HEK293 (cell line): ENCODE results near the gene HS6ST3.

Experiments used
- CTCF ChIA-PET: fragments of 350-600 bp; formaldehyde crosslinking; extraction: SDS; loops from one replicate; lab custom pipeline; 2021; ENCODE audit warnings: antibody characterized with exemption; lab: Yijun Ruan, JAX
- POLR2A ChIA-PET: fragments of 300-600 bp; formaldehyde crosslinking; extraction: SDS; loops from one replicate; lab custom pipeline; 2020; ENCODE audit warnings: antibody characterized with exemption, inconsistent platforms; lab: Yijun Ruan, JAX
- H3K27ac ChIP-seq: fragments of 200-500 bp; sonication (Bioruptor generic); 2 replicates; pipeline ENCODE4 v1.5.1; 2014; ENCODE audit warnings: low read depth, low read length, control low read depth, inconsistent platforms; ENCODE audit errors: extremely low read depth
- H3K36me3 ChIP-seq, 2 experiments: fragments of 200-500 bp in 1 of 2; sonication (Bioruptor generic) in 1 of 2; 1 replicate in 1 of 2; 2 replicates in 1 of 2; pipeline ENCODE4 v1.5.1; 2014 to 2017; ENCODE audit warnings: inconsistent platforms in 2 of 2, low read length in 2 of 2; ENCODE audit not compliant: control insufficient read depth in 2 of 2, insufficient read depth in 1 of 2
- H3K4me1 ChIP-seq: fragments of 200-500 bp; sonication (Bioruptor generic); 2 replicates; pipeline ENCODE4 v1.5.1; 2014; ENCODE audit warnings: mild to moderate bottlenecking, low read length, inconsistent platforms; ENCODE audit not compliant: control insufficient read depth, insufficient read depth
- H3K4me3 ChIP-seq: 2 replicates; pipeline ENCODE4 v1.5.1; 2011; ENCODE audit warnings: low read depth, mild to moderate bottlenecking, control low read depth, low read length, moderate library complexity
- H3K9me3 ChIP-seq: fragments of 200-500 bp; sonication (Bioruptor generic); 2 replicates; pipeline ENCODE4 v1.5.1; 2014; ENCODE audit warnings: low read depth, low read length, inconsistent platforms; ENCODE audit not compliant: control insufficient read depth, insufficient read depth
- GLI4 ChIP-seq: fragments of 450-650 bp; formaldehyde crosslinking; IDR thresholded peaks from 2 replicates; pipeline ENCODE4 v1.5.1; 2016; ENCODE audit warnings: missing biosample characterization, missing genetic modification characterization
- HOXC10 ChIP-seq: sonication (generic); formaldehyde crosslinking; IDR thresholded peaks from 2 replicates; pipeline ENCODE4 v1.8.1; 2023; ENCODE audit warnings: mild to moderate bottlenecking, missing genetic modification reagents
- KLF17 ChIP-seq: fragments of 450-650 bp; formaldehyde crosslinking; IDR thresholded peaks from 2 replicates; pipeline ENCODE4 v1.5.1; 2016; ENCODE audit warnings: missing biosample characterization, missing genetic modification characterization
- SETDB1 ChIP-seq: IDR thresholded peaks from one replicate; pipeline ENCODE4 v1.6.1; 2017; ENCODE audit warnings: mild to moderate bottlenecking, low read length, moderate library complexity, mixed read lengths; ENCODE audit not compliant: insufficient read length
- SP7 ChIP-seq: fragments of 450-650 bp; formaldehyde crosslinking; IDR thresholded peaks from 2 replicates; pipeline ENCODE4 v1.5.1; 2016; ENCODE audit warnings: missing biosample characterization, missing genetic modification characterization
- ZBTB11 ChIP-seq: fragments of 450-650 bp; formaldehyde crosslinking; conservative IDR thresholded peaks from 2 replicates; pipeline ENCODE4 v1.5.1; 2016; ENCODE audit warnings: low read depth, missing biosample characterization, missing genetic modification characterization
- ZBTB20 ChIP-seq: fragments of 450-650 bp; formaldehyde crosslinking; IDR thresholded peaks from 2 replicates; pipeline ENCODE4 v1.5.1; 2016; ENCODE audit warnings: missing biosample characterization, missing genetic modification characterization
- ZFP3 ChIP-seq: fragments of 450-650 bp; formaldehyde crosslinking; IDR thresholded peaks from 2 replicates; pipeline ENCODE4 v1.5.1; 2016; ENCODE audit warnings: low read depth, missing biosample characterization, missing genetic modification characterization
- ZFP41 ChIP-seq: fragments of 450-650 bp; formaldehyde crosslinking; IDR thresholded peaks from 2 replicates; pipeline ENCODE4 v1.5.1; 2016; ENCODE audit warnings: missing biosample characterization, missing genetic modification characterization, borderline replicate concordance
- ZNF175 ChIP-seq: fragments of 450-650 bp; formaldehyde crosslinking; IDR thresholded peaks from 2 replicates; pipeline ENCODE4 v1.5.1; 2016; ENCODE audit warnings: missing biosample characterization, missing genetic modification characterization
- ZNF18 ChIP-seq: fragments of 450-650 bp; formaldehyde crosslinking; IDR thresholded peaks from 2 replicates; pipeline ENCODE4 v1.5.1; 2016; ENCODE audit warnings: missing biosample characterization, missing genetic modification characterization
- ZNF2 ChIP-seq: fragments of 450-650 bp; formaldehyde crosslinking; IDR thresholded peaks from 2 replicates; pipeline ENCODE4 v1.5.1; 2016; ENCODE audit warnings: missing biosample characterization, missing genetic modification characterization
- ZNF292 ChIP-seq: fragments of 450-650 bp; formaldehyde crosslinking; IDR thresholded peaks from 2 replicates; pipeline ENCODE4 v1.5.1; 2016; ENCODE audit warnings: low read depth, missing biosample characterization, missing genetic modification characterization, borderline replicate concordance
- ZNF335 ChIP-seq: fragments of 450-650 bp; formaldehyde crosslinking; conservative IDR thresholded peaks from 2 replicates; pipeline ENCODE4 v1.5.1; 2016; ENCODE audit warnings: missing biosample characterization, missing genetic modification characterization
- ZNF423 ChIP-seq: fragments of 450-650 bp; formaldehyde crosslinking; IDR thresholded peaks from 2 replicates; pipeline ENCODE4 v1.5.1; 2016; ENCODE audit warnings: missing biosample characterization, missing genetic modification characterization
- ZNF548 ChIP-seq: fragments of 450-650 bp; formaldehyde crosslinking; IDR thresholded peaks from 2 replicates; pipeline ENCODE4 v1.5.1; 2016; ENCODE audit warnings: missing biosample characterization, missing genetic modification characterization
- ZNF654 ChIP-seq: fragments of 450-650 bp; formaldehyde crosslinking; IDR thresholded peaks from 2 replicates; pipeline ENCODE4 v1.5.1; 2016; ENCODE audit warnings: low read depth, missing biosample characterization, missing genetic modification characterization
- ZNF830 ChIP-seq: fragments of 450-650 bp; IDR thresholded peaks from 2 replicates; pipeline ENCODE4 v1.5.0; 2018; ENCODE audit warnings: missing biosample characterization, missing genetic modification characterization, low read depth, mild to moderate bottlenecking, moderate library complexity
- TF ChIP-seq, protein P1 (sequence below): fragments of 450-650 bp; formaldehyde crosslinking; IDR thresholded peaks from 2 replicates; pipeline ENCODE4 v1.5.1; 2016; ENCODE audit warnings: missing biosample characterization, missing genetic modification characterization, borderline replicate concordance

The HS6ST3 gene

GRCh38 chr13:96397807-96398206, 307.9 kb downstream of the HS6ST3 start:
- no peaks in the 10 kb centered on the region for H3K9me3 ChIP-seq
- H3K4me1 ChIP-seq, result no peaks in the 10 kb centered on the region
- CTCF ChIA-PET, result no interaction called here
- TF ChIP-seq ZFP3 (tag by site-specific recombination), result no peak
- TF ChIP-seq ZNF548 (tag by site-specific recombination), result no peak
- no peak for TF ChIP-seq ZNF423 (tag by site-specific recombination)
- no peak for TF ChIP-seq ZNF292 (tag by site-specific recombination)
- TF ChIP-seq HOXC10 (CRISPR knock-in tag), result no peak
- no peak for TF ChIP-seq ZFP41
- TF ChIP-seq GLI4 (tag by site-specific recombination), result no peak
- TF ChIP-seq ZBTB11 (tag by site-specific recombination), result no peak
- no peak for TF ChIP-seq ZNF335 (tag by site-specific recombination)
- no peak for TF ChIP-seq ZBTB20 (tag by site-specific recombination)
- no peak for TF ChIP-seq SETDB1
- TF ChIP-seq ZNF654 (tag by site-specific recombination), result no peak
- TF ChIP-seq, all 188 proteins: peak for 0
- Histone ChIP-seq H3K27ac (no peak overlapping the region), H3K36me3 (no peaks in the 10 kb centered on the region), H3K4me3 (no peak overlapping the region)
- POLR2A ChIA-PET, result no interaction called here

DNA sequence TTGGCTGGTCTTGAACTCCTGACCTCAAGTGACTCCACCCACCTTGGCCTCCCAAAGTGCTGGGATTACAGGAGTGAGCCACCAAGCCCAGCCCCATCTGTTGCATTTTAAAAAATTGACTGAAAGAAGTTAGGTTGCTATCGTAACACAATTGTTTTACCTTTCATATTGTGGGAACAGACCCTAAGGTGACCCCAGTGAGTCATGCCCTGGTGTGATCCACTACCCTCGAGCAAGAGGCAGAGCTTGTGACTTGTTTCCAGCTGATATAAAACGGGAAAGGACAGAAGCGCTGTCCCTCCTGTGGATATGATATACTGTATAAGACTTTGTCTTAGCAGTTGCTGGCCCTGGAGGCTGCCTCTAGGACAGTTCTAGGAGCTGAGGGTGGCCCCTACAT, 308.6 kb downstream of the HS6ST3 start:
- no peak overlapping the region for H3K4me3 ChIP-seq
- ChIA-PET CTCF (no interaction called here), POLR2A (no interaction called here)
- no peak for TF ChIP-seq ZNF175 (tag by site-specific recombination)
- H3K36me3 ChIP-seq, result no peaks in the 10 kb centered on the region
- no peaks in the 10 kb centered on the region for H3K9me3 ChIP-seq
- no peak overlapping the region for H3K27ac ChIP-seq
- H3K4me1 ChIP-seq, result no peaks in the 10 kb centered on the region

- POLR2A ChIA-PET, result no interaction called here
Observed at GRCh38 chr13:96403241-96403640, 313.3 kb downstream of the HS6ST3 start.

More at GRCh38 chr13:96403241-96403640, 313.3 kb downstream of the HS6ST3 start:
- Histone ChIP-seq H3K27ac (no peak overlapping the region), H3K4me3 (no peak overlapping the region), H3K9me3 (no peaks in the 10 kb centered on the region), H3K4me1 (no peaks in the 10 kb centered on the region), H3K36me3 (no peaks in the 10 kb centered on the region)
- TF ChIP-seq, protein P1, sequence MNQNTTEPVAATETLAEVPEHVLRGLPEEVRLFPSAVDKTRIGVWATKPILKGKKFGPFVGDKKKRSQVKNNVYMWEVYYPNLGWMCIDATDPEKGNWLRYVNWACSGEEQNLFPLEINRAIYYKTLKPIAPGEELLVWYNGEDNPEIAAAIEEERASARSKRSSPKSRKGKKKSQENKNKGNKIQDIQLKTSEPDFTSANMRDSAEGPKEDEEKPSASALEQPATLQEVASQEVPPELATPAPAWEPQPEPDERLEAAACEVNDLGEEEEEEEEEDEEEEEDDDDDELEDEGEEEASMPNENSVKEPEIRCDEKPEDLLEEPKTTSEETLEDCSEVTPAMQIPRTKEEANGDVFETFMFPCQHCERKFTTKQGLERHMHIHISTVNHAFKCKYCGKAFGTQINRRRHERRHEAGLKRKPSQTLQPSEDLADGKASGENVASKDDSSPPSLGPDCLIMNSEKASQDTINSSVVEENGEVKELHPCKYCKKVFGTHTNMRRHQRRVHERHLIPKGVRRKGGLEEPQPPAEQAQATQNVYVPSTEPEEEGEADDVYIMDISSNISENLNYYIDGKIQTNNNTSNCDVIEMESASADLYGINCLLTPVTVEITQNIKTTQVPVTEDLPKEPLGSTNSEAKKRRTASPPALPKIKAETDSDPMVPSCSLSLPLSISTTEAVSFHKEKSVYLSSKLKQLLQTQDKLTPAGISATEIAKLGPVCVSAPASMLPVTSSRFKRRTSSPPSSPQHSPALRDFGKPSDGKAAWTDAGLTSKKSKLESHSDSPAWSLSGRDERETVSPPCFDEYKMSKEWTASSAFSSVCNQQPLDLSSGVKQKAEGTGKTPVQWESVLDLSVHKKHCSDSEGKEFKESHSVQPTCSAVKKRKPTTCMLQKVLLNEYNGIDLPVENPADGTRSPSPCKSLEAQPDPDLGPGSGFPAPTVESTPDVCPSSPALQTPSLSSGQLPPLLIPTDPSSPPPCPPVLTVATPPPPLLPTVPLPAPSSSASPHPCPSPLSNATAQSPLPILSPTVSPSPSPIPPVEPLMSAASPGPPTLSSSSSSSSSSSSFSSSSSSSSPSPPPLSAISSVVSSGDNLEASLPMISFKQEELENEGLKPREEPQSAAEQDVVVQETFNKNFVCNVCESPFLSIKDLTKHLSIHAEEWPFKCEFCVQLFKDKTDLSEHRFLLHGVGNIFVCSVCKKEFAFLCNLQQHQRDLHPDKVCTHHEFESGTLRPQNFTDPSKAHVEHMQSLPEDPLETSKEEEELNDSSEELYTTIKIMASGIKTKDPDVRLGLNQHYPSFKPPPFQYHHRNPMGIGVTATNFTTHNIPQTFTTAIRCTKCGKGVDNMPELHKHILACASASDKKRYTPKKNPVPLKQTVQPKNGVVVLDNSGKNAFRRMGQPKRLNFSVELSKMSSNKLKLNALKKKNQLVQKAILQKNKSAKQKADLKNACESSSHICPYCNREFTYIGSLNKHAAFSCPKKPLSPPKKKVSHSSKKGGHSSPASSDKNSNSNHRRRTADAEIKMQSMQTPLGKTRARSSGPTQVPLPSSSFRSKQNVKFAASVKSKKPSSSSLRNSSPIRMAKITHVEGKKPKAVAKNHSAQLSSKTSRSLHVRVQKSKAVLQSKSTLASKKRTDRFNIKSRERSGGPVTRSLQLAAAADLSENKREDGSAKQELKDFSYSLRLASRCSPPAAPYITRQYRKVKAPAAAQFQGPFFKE (tag by site-specific recombination), result no peak
- TF ChIP-seq ZNF830 (no peak), KLF17 (tag by site-specific recombination) (no peak), SP7 (tag by site-specific recombination) (no peak), ZNF2 (tag by site-specific recombination) (no peak), ZNF548 (tag by site-specific recombination) (no peak), ZNF18 (tag by site-specific recombination) (no peak)
- CTCF ChIA-PET, result no interaction called here
